HepG2 (cell line): ENCODE results near the gene VAC14. TPM values are rescaled to one million over a fixed set of nuclear protein-coding genes. Genes with fewer than 3 reads are reported as not detected.

Source experiments
- ATF7 ChIP-seq, 2 experiments: fragments of 450-650 bp in 1 of 2; sonication (generic) in 1 of 2; formaldehyde crosslinking in 1 of 2; IDR thresholded peaks; 2 replicates each; pipeline versions ENCODE4 v1.4.0 to v1.6.1; 2016 to 2020; ENCODE audit warnings: antibody characterized with exemption in 1 of 2, mild to moderate bottlenecking in 1 of 2, missing genetic modification reagents in 1 of 2
- CBX2 ChIP-seq, 2 experiments: fragments of 200-600 bp in 1 of 2; sonication (generic); formaldehyde crosslinking in 1 of 2; IDR thresholded peaks; 2 replicates each; pipeline versions ENCODE4 v1.7.0 to v1.8.1; 2018 to 2022; ENCODE audit warnings: low read depth in 2 of 2, low read length in 1 of 2, mild to moderate bottlenecking in 1 of 2, missing genetic modification reagents in 1 of 2
- CENPX ChIP-seq: sonication (generic); formaldehyde crosslinking; IDR thresholded peaks from 2 replicates; pipeline ENCODE4 v1.9.0; 2021; ENCODE audit warnings: mild to moderate bottlenecking, missing genetic modification reagents, moderate library complexity
- DNMT3B ChIP-seq: conservative IDR thresholded peaks from 2 replicates; pipeline ENCODE4 v1.6.1; 2016; ENCODE audit warnings: missing biosample characterization, control low read depth
- GZF1 ChIP-seq: sonication (generic); formaldehyde crosslinking; IDR thresholded peaks from 2 replicates; pipeline ENCODE4 v1.5.1; 2020; ENCODE audit warnings: mild to moderate bottlenecking, missing genetic modification reagents
- HDAC1 ChIP-seq: sonication (generic); formaldehyde crosslinking; IDR thresholded peaks from 2 replicates; pipeline ENCODE4 v1.5.1; 2020; ENCODE audit warnings: mild to moderate bottlenecking, missing genetic modification reagents
- HMGA1 ChIP-seq: sonication (generic); formaldehyde crosslinking; conservative IDR thresholded peaks from 2 replicates; pipeline ENCODE4 v1.4.0; 2020; ENCODE audit warnings: missing genetic modification reagents
- HOXA7 ChIP-seq: sonication (generic); formaldehyde crosslinking; IDR thresholded peaks from 2 replicates; pipeline ENCODE4 v1.8.1; 2022; ENCODE audit warnings: mild to moderate bottlenecking, missing genetic modification reagents, moderate library complexity
- ISX ChIP-seq: sonication (generic); formaldehyde crosslinking; conservative IDR thresholded peaks from 2 replicates; pipeline ENCODE4 v1.5.0; 2020; ENCODE audit warnings: missing genetic modification reagents
- MEIS1 ChIP-seq: sonication (generic); formaldehyde crosslinking; IDR thresholded peaks from 2 replicates; pipeline ENCODE4 v1.9.0; 2021; ENCODE audit warnings: mild to moderate bottlenecking, missing genetic modification reagents, moderate library complexity, borderline replicate concordance
- MEIS2 ChIP-seq: sonication (generic); formaldehyde crosslinking; IDR thresholded peaks from 2 replicates; pipeline ENCODE4 v1.9.0; 2021; ENCODE audit warnings: mild to moderate bottlenecking, missing genetic modification reagents
- NAIF1 ChIP-seq: sonication (generic); formaldehyde crosslinking; IDR thresholded peaks from 2 replicates; pipeline ENCODE4 v1.5.0; 2020; ENCODE audit warnings: mild to moderate bottlenecking, missing genetic modification reagents, borderline replicate concordance
- RAD51 ChIP-seq: fragments of 450-650 bp; IDR thresholded peaks from 2 replicates; pipeline ENCODE4 v1.6.1; 2016; ENCODE audit warnings: borderline replicate concordance
- SSRP1 ChIP-seq: IDR thresholded peaks from 2 replicates; pipeline ENCODE4 v1.6.1; 2016; ENCODE audit warnings: control low read depth
- XRCC5 ChIP-seq: fragments of 200-400 bp; formaldehyde crosslinking; optimal IDR thresholded peaks from 2 replicates; pipeline ENCODE3; 2017; ENCODE audit warnings: mild to moderate bottlenecking, low read length
- ZBTB38 ChIP-seq: sonication (generic); formaldehyde crosslinking; IDR thresholded peaks from 2 replicates; pipeline ENCODE4 v1.5.1; 2020; ENCODE audit warnings: mild to moderate bottlenecking, missing genetic modification reagents
- ZMYM2 ChIP-seq: sonication (generic); formaldehyde crosslinking; IDR thresholded peaks from 2 replicates; pipeline ENCODE4 v1.8.0; 2022; ENCODE audit warnings: mild to moderate bottlenecking, missing genetic modification reagents
- ZNF263 ChIP-seq: sonication (generic); formaldehyde crosslinking; IDR thresholded peaks from 2 replicates; pipeline ENCODE4 v1.4.0; 2020; ENCODE audit warnings: missing genetic modification reagents
- ZNF660 ChIP-seq: sonication (generic); formaldehyde crosslinking; IDR thresholded peaks from 2 replicates; pipeline ENCODE4 v1.5.1; 2020; ENCODE audit warnings: mild to moderate bottlenecking, low read depth, missing genetic modification reagents, borderline replicate concordance
- polyA plus RNA-seq, 8 experiments: library from polyadenylated mRNA; depleted of rRNA in 3 of 8; stranded (reverse) in 7 of 8; unstranded in 1 of 8; fragments of >200 nt; fragmentation: Illumina TruSeq in 4 of 8; extraction: Trizol in 4 of 8; gene quantifications; 2 replicates each; pipeline versions ENCODE4 v1.2.1 to v1.2.3, GENCODE V29; 2011 to 2016; ENCODE audit warnings: low read depth in 4 of 8, missing spikeins in 1 of 8, mixed read lengths in 1 of 8; ENCODE audit not compliant: insufficient read depth in 1 of 8
- total RNA-seq, 5 experiments: library from RNA; depleted of rRNA; stranded (reverse); fragments of >200 nt; fragmentation: Illumina TruSeq; extraction: Trizol; gene quantifications; 2 replicates each; pipeline ENCODE4 v1.2.3, GENCODE V29; 2016; ENCODE audit warnings: low read depth in 1 of 5
- TF ChIP-seq, protein P1 (sequence below), 2 experiments: sonication (generic) in 1 of 2; formaldehyde crosslinking in 1 of 2; IDR thresholded peaks; 2 replicates each; pipeline versions ENCODE4 v1.6.1 to v1.9.0; 2014 to 2022; ENCODE audit warnings: antibody characterized with exemption in 1 of 2, borderline replicate concordance in 1 of 2, inconsistent platforms in 1 of 2, low read depth in 1 of 2, missing genetic modification reagents in 1 of 2
- TF ChIP-seq, protein P2 (sequence below): sonication (generic); formaldehyde crosslinking; IDR thresholded peaks from 2 replicates; pipeline ENCODE4 v1.4.0; 2020; ENCODE audit warnings: missing genetic modification reagents, mild to moderate bottlenecking, borderline replicate concordance
- TF ChIP-seq, protein P3 (sequence below): conservative IDR thresholded peaks from 2 replicates; pipeline ENCODE4 v1.6.1; 2018; ENCODE audit warnings: missing genetic modification reagents

The VAC14 gene
- total and polyA plus RNA-seq, 2 of the 13 experiments (the other 11 are each of a cell fraction or from before 2014, with no cell fraction given): 23.5 to 24.6 TPM

DNA sequence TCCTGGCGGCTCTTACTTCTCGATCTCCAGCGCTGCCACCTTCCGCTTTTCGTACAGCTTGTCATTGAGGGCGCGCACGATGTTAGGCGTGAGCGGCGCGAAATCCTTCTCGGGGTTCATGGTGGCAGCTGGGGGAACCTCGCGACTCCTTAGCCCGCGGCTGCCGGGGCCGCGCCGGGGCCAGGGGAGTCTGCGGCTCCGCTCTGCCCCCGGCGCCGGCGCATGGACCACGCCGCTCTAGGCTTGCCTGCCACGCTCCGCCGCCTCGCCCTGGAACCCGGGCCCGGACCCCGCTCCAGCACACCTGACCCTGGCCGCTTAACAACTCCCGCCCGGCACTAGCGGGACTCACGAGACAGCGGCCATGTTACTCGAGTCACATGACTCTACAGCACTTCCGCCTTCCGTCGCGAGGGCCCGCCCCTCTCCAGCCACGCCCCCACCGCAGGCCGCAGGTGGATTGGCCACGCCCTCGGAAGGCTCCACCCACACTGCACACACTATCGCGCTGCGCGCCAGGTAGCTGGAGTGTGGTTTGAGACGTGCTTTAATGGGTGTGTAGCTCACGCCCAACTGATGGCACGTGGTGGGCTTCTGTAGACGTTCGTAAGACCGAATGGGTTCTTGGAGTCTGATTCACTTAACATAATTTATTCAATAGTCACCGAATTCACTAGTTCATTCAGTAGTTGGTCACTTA lies at the start of gene VAC14 (continued):
- TF ChIP-seq, protein P1, sequence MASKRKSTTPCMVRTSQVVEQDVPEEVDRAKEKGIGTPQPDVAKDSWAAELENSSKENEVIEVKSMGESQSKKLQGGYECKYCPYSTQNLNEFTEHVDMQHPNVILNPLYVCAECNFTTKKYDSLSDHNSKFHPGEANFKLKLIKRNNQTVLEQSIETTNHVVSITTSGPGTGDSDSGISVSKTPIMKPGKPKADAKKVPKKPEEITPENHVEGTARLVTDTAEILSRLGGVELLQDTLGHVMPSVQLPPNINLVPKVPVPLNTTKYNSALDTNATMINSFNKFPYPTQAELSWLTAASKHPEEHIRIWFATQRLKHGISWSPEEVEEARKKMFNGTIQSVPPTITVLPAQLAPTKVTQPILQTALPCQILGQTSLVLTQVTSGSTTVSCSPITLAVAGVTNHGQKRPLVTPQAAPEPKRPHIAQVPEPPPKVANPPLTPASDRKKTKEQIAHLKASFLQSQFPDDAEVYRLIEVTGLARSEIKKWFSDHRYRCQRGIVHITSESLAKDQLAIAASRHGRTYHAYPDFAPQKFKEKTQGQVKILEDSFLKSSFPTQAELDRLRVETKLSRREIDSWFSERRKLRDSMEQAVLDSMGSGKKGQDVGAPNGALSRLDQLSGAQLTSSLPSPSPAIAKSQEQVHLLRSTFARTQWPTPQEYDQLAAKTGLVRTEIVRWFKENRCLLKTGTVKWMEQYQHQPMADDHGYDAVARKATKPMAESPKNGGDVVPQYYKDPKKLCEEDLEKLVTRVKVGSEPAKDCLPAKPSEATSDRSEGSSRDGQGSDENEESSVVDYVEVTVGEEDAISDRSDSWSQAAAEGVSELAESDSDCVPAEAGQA (IDR thresholded peaks at IDR 0.05; ENCODE audit: low read depth): peak; percentile 82
- TF ChIP-seq, protein P1 (CRISPR knock-in tag; IDR thresholded peaks at IDR 0.05; ENCODE audit: borderline replicate concordance): no peak
- TF ChIP-seq ZNF660: no peak
- TF ChIP-seq NAIF1 (CRISPR knock-in tag): no peak
- TF ChIP-seq RAD51: peak; percentile 90
- peak; percentile 100 for TF ChIP-seq HDAC1 (CRISPR knock-in tag)
- no peak for TF ChIP-seq CBX2 (IDR thresholded peaks at IDR 0.05; ENCODE audit: low read depth, low read length)
- TF ChIP-seq CBX2 (CRISPR knock-in tag; IDR thresholded peaks at IDR 0.05; ENCODE audit: low read depth): no peak
- TF ChIP-seq MEIS1: no peak
- TF ChIP-seq, protein P2, sequence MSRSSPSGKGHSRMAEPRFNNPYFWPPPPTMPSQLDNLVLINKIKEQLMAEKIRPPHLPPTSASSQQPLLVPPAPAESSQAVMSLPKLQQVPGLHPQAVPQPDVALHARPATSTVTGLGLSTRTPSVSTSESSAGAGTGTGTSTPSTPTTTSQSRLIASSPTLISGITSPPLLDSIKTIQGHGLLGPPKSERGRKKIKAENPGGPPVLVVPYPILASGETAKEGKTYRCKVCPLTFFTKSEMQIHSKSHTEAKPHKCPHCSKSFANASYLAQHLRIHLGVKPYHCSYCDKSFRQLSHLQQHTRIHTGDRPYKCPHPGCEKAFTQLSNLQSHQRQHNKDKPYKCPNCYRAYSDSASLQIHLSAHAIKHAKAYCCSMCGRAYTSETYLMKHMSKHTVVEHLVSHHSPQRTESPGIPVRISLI: no peak
- peak; percentile 91 for TF ChIP-seq XRCC5
- no peak for TF ChIP-seq DNMT3B (CRISPR knock-in tag)
- TF ChIP-seq ZBTB38 (CRISPR knock-in tag): peak; percentile 88
- TF ChIP-seq CENPX (CRISPR knock-in tag): no peak
- no peak for TF ChIP-seq ISX (CRISPR knock-in tag)
- TF ChIP-seq HMGA1 (CRISPR knock-in tag): no peak
- no peak for TF ChIP-seq ATF7 (IDR thresholded peaks at IDR 0.05)
- no peak for TF ChIP-seq ATF7 (CRISPR knock-in tag; IDR thresholded peaks at IDR 0.05)
- TF ChIP-seq SSRP1: no peak
- no peak for TF ChIP-seq HOXA7 (CRISPR knock-in tag)
- TF ChIP-seq MEIS2 (CRISPR knock-in tag): peak; percentile 28; the same call in 1 of the 2 replicates
- no peak for TF ChIP-seq GZF1 (CRISPR knock-in tag)
- TF ChIP-seq, protein P3, sequence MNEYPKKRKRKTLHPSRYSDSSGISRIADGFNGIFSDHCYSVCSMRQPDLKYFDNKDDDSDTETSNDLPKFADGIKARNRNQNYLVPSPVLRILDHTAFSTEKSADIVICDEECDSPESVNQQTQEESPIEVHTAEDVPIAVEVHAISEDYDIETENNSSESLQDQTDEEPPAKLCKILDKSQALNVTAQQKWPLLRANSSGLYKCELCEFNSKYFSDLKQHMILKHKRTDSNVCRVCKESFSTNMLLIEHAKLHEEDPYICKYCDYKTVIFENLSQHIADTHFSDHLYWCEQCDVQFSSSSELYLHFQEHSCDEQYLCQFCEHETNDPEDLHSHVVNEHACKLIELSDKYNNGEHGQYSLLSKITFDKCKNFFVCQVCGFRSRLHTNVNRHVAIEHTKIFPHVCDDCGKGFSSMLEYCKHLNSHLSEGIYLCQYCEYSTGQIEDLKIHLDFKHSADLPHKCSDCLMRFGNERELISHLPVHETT (CRISPR knock-in tag): no peak; the same call in 1 of the 2 replicates
- TF ChIP-seq ZNF263 (CRISPR knock-in tag): peak; percentile 16; the same call in 1 of the 2 replicates
- no peak for TF ChIP-seq ZMYM2 (CRISPR knock-in tag)
